ENCODE results near the gene DGKH.

DNA sequence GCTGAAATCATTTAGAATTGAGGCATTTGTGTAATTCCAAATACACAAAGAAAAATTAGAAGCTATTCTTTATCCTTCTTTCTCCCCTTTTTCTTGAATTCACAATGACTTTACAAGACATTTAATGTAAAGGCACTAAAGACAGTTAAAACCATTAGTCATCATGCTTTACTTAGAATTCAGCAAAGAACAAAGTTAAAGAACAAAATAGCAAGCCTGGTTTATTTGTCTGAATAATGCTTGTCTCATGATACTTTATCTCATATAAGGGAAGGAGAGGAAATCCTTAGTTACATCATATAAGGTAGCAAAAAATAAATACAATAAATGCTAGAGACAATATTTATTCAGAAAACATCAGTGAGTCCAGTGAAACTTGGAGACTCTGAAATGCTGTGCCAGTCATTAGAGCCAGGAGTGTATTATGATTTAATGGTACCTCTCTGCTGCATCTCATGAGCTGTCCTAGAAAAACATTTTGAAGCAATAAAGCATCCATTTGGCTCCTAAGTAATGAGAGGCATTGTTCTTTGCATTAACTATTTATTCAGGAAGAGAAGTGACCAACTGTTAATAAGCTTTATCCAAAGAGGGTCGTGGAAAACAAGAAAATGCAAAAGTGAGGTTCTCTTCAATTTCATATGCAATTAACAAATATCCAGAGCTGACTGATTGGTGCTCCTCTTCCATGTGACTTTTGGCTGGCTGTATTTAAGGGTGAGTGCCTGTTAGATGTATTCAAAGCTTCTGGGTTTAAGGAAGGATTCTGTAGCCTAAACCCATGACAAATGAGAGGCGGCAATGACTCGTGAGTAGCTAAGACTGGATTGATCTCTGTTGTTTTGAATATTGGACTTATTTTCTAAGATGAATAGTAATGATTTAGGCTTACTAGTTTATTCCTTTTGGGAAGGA is 105.0 kb downstream of the DGKH start:
- TF ChIP-seq, protein P1, sequence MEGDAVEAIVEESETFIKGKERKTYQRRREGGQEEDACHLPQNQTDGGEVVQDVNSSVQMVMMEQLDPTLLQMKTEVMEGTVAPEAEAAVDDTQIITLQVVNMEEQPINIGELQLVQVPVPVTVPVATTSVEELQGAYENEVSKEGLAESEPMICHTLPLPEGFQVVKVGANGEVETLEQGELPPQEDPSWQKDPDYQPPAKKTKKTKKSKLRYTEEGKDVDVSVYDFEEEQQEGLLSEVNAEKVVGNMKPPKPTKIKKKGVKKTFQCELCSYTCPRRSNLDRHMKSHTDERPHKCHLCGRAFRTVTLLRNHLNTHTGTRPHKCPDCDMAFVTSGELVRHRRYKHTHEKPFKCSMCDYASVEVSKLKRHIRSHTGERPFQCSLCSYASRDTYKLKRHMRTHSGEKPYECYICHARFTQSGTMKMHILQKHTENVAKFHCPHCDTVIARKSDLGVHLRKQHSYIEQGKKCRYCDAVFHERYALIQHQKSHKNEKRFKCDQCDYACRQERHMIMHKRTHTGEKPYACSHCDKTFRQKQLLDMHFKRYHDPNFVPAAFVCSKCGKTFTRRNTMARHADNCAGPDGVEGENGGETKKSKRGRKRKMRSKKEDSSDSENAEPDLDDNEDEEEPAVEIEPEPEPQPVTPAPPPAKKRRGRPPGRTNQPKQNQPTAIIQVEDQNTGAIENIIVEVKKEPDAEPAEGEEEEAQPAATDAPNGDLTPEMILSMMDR (conservative IDR thresholded peaks at IDR 0.05; ENCODE audit: low read length): no peak
- TF ChIP-seq EZH2phosphoT487 (IDR thresholded peaks at IDR 0.05; ENCODE audit: borderline replicate concordance): no peak
